GM23338 (cell line): ENCODE data around the gene FIG4. TPM values are rescaled to one million over a fixed set of nuclear protein-coding genes. Genes with fewer than 3 reads are reported as not detected.
"Not testable (repeated sequence)": the region's sequence is repeated elsewhere in the genome, so short reads cannot be mapped to it uniquely, and the experiment has no call there.

ENCODE experiments used
- ATAC-seq: fragments of 200-7000 bp; cut with Tn5 transposase; 3 replicates; pipeline ENCODE4 v1.9.1; 2020
- DNase-seq: peaks from one replicate; pipeline ENCODE4 v3.0.0-alpha.2; 2015; ENCODE audit warnings: low spot score
- H2AFZ ChIP-seq: fragments of 200-600 bp; sonication (generic); 2 replicates; pipeline ENCODE4 v1.8.0; 2016; ENCODE audit warnings: antibody characterized with exemption, mild to moderate bottlenecking, moderate library complexity
- H3F3A ChIP-seq: fragments of 200-600 bp; sonication (generic); replicated peaks from 2 replicates; pipeline ENCODE4 v1.8.0; 2017; ENCODE audit warnings: antibody characterized with exemption, mixed run types, low read depth
- H3K27ac ChIP-seq: fragments of 200-600 bp; sonication (generic); 2 replicates; pipeline ENCODE4 v1.6.1; 2016; ENCODE audit warnings: low read depth
- H3K27me3 ChIP-seq: fragments of 200-600 bp; sonication (generic); 2 replicates; pipeline ENCODE4 v1.8.0; 2016; ENCODE audit warnings: mild to moderate bottlenecking, mixed run types, moderate library complexity; ENCODE audit not compliant: insufficient read depth
- H3K36me3 ChIP-seq: fragments of 200-600 bp; sonication (generic); 2 replicates; pipeline ENCODE4 v1.8.0; 2016; ENCODE audit warnings: mild to moderate bottlenecking; ENCODE audit not compliant: insufficient read depth
- H3K4me1 ChIP-seq: fragments of 200-600 bp; sonication (generic); 2 replicates; pipeline ENCODE4 v1.8.0; 2016; ENCODE audit warnings: mild to moderate bottlenecking, moderate library complexity; ENCODE audit not compliant: insufficient read depth
- H3K4me2 ChIP-seq: fragments of 200-600 bp; sonication (generic); 2 replicates; pipeline ENCODE4 v1.7.1; 2017; ENCODE audit warnings: mixed run types
- H3K4me3 ChIP-seq: fragments of 200-600 bp; sonication (generic); 2 replicates; pipeline ENCODE4 v1.6.1; 2016; ENCODE audit warnings: mixed run types
- H3K79me2 ChIP-seq: fragments of 200-600 bp; sonication (generic); replicated peaks from 2 replicates; pipeline ENCODE4 v1.8.0; 2017; ENCODE audit warnings: mild to moderate bottlenecking; ENCODE audit not compliant: insufficient read depth
- H3K9me2 ChIP-seq: fragments of 200-600 bp; sonication (generic); 2 replicates; pipeline ENCODE4 v1.8.0; 2017; ENCODE audit not compliant: insufficient read depth
- H4K20me1 ChIP-seq: fragments of 200-600 bp; sonication (generic); replicated peaks from 2 replicates; pipeline ENCODE4 v1.8.0; 2017; ENCODE audit warnings: mild to moderate bottlenecking; ENCODE audit not compliant: insufficient read depth
- H3K27ac Mint-ChIP-seq: 2 replicates; pipeline ENCODE4 v1.8.0; 2020; ENCODE audit warnings: inconsistent platforms, mild to moderate bottlenecking, moderate library complexity, mixed read lengths
- H3K27me3 Mint-ChIP-seq: 3 replicates; pipeline ENCODE4 v1.8.0; 2022; ENCODE audit warnings: low read depth, mild to moderate bottlenecking, moderate library complexity, mixed read lengths, inconsistent platforms; ENCODE audit not compliant: insufficient read depth, poor library complexity
- H3K36me3 Mint-ChIP-seq: 3 replicates; pipeline ENCODE4 v1.8.0; 2021; ENCODE audit warnings: low read depth, mild to moderate bottlenecking, inconsistent platforms, moderate library complexity, mixed read lengths
- H3K4me1 Mint-ChIP-seq: 3 replicates; pipeline ENCODE4 v1.8.0; 2020; ENCODE audit warnings: mild to moderate bottlenecking, inconsistent platforms, mixed read lengths
- H3K4me3 Mint-ChIP-seq: 3 replicates; pipeline ENCODE4 v1.8.0; 2021; ENCODE audit warnings: moderate library complexity, mild to moderate bottlenecking, inconsistent platforms, mixed read lengths
- H3K9me3 Mint-ChIP-seq: 3 replicates; pipeline ENCODE4 v1.8.0; 2020; ENCODE audit warnings: moderate library complexity, mild to moderate bottlenecking, inconsistent platforms, mixed read lengths
- CREB1 ChIP-seq: fragments of 250-450 bp; sonication (Bioruptor Pico); IDR thresholded peaks from 2 replicates; pipeline ENCODE4 v1.5.0; 2020; ENCODE audit warnings: low read depth, mild to moderate bottlenecking, moderate library complexity
- CTCF ChIP-seq, 2 experiments: fragments of 200-600 bp in 1 of 2; sonication (generic) in 1 of 2; conservative IDR thresholded peaks; 2 replicates each; pipeline versions ENCODE4 v1.5.1 to v1.6.1; 2016 to 2017; ENCODE audit warnings: antibody characterized with exemption in 2 of 2, low read depth in 2 of 2, mild to moderate bottlenecking in 2 of 2, moderate library complexity in 1 of 2
- ETS1 ChIP-seq: IDR thresholded peaks from 2 replicates; pipeline ENCODE4 v1.6.1; 2016; ENCODE audit warnings: antibody characterized with exemption
- JUNB ChIP-seq: IDR thresholded peaks from one replicate; pipeline ENCODE4 v1.6.1; 2016; ENCODE audit warnings: antibody characterized with exemption; ENCODE audit not compliant: unreplicated experiment
- NANOG ChIP-seq: IDR thresholded peaks from 2 replicates; pipeline ENCODE4 v1.6.1; 2016; ENCODE audit warnings: antibody characterized with exemption, borderline replicate concordance
- POLR2AphosphoS5 ChIP-seq: IDR thresholded peaks from 2 replicates; pipeline ENCODE4 v1.6.1; 2016; ENCODE audit warnings: antibody characterized with exemption, low read depth
- REST ChIP-seq: IDR thresholded peaks from one replicate; pipeline ENCODE4 v1.6.1; 2018; ENCODE audit warnings: antibody characterized with exemption; ENCODE audit not compliant: unreplicated experiment
- STAT1 ChIP-seq: IDR thresholded peaks from one replicate; pipeline ENCODE4 v1.6.1; 2016; ENCODE audit warnings: antibody characterized with exemption; ENCODE audit not compliant: unreplicated experiment
- ZNF114 ChIP-seq: fragments of 250-450 bp; sonication (Bioruptor Pico); IDR thresholded peaks from 2 replicates; pipeline ENCODE4 v1.5.0; 2020; ENCODE audit warnings: mild to moderate bottlenecking, moderate library complexity
- ZNF331 ChIP-seq: fragments of 250-450 bp; sonication (Bioruptor Pico); IDR thresholded peaks from 2 replicates; pipeline ENCODE4 v1.5.0; 2020; ENCODE audit warnings: low read depth, mild to moderate bottlenecking, moderate library complexity
- polyA plus RNA-seq: library from polyadenylated mRNA; unstranded; fragments of >200 nt; fragmentation: Nextera tagmentation; extraction: Ambion mirVana; gene quantifications from 2 replicates; pipeline ENCODE4 v1.2.1, GENCODE V29; 2016
- total RNA-seq: library from RNA; depleted of rRNA; stranded (reverse); fragments of >200 nt; shearing (Covaris generic); gene quantifications from 2 replicates; pipeline ENCODE4 v1.2.3, GENCODE V29; 2014

The FIG4 gene
- total and polyA plus RNA-seq, 2 experiments from 2014 or later = 7.0 to 16.9 TPM

GRCh38 chr6:109706513-109706912, 15.4 kb downstream of the FIG4 start:
- Mint-ChIP-seq H3K4me3 (no peak overlapping the region), H3K27ac (no peak overlapping the region), H3K27me3 (no peaks in the 10 kb centered on the region), H3K4me1 (peaks cover 31% of the 10 kb centered on the region), H3K36me3 (peaks cover 16% of the 10 kb centered on the region), H3K9me3 (peaks cover 10% of the 10 kb centered on the region; the same call in 2 of the 3 replicates)
- no peaks in the 10 kb centered on the region for H3F3A ChIP-seq
- H3K27me3 ChIP-seq = no peaks in the 10 kb centered on the region
- no peak overlapping the region for H2AFZ ChIP-seq
- H3K9me2 ChIP-seq = no peaks in the 10 kb centered on the region
- H3K4me1 ChIP-seq = peaks cover 24% of the 10 kb centered on the region
- H3K36me3 ChIP-seq = no peaks in the 10 kb centered on the region
- ATAC-seq = no peak
- DNase-seq = no peak
- H3K4me3 ChIP-seq = no peak overlapping the region
- H3K79me2 ChIP-seq = peaks cover 45% of the 10 kb centered on the region
- no peaks in the 10 kb centered on the region for H4K20me1 ChIP-seq
- no peak for TF ChIP-seq JUNB
- TF ChIP-seq NANOG = no peak
- no peak for TF ChIP-seq REST
- no peak for TF ChIP-seq ZNF331 (CRISPR knock-in tag)
- TF ChIP-seq STAT1 = no peak
- no peak for TF ChIP-seq POLR2AphosphoS5
- TF ChIP-seq CTCF (conservative IDR thresholded peaks at IDR 0.05; ENCODE audit: low read depth in 2 of 2) = no peak
- no peak for TF ChIP-seq ETS1
- no peak for TF ChIP-seq CREB1
- no peak for TF ChIP-seq ZNF114 (CRISPR knock-in tag)
- H3K27ac ChIP-seq = no peak overlapping the region
- no peak overlapping the region for H3K4me2 ChIP-seq

- not testable (repeated sequence) for H3K27ac ChIP-seq, H3K4me3 ChIP-seq, H3K9me3 Mint-ChIP-seq, H3K36me3 ChIP-seq, H3K4me1 ChIP-seq, H3K4me2 ChIP-seq, H4K20me1 ChIP-seq, ATAC-seq, H3K4me3 Mint-ChIP-seq, H3K27me3 Mint-ChIP-seq, H3F3A ChIP-seq, H3K9me2 ChIP-seq, H2AFZ ChIP-seq, H3K27me3 ChIP-seq, H3K27ac Mint-ChIP-seq, DNase-seq
- H3K4me1 Mint-ChIP-seq = peaks cover 20% of the 10 kb centered on the region
- peaks cover 16% of the 10 kb centered on the region for H3K36me3 Mint-ChIP-seq
- H3K79me2 ChIP-seq = peaks cover 59% of the 10 kb centered on the region
These were observed 17.0 kb downstream of the FIG4 start for GRCh38 chr6:109708099-109708498.
